Activated T-helper 17 cell treated with anti-CD3 and anti-CD28 coated beads, Interleukin-2, amount 50 U/mL, for 72 hours (primary cell): ENCODE measurements around the gene SERTAD1. TPM values are rescaled to one million over a fixed set of nuclear protein-coding genes. Genes with fewer than 3 reads are reported as not detected.
"Not testable (repeated sequence)": the region's sequence is repeated elsewhere in the genome, so short reads cannot be mapped to it uniquely, and the experiment has no call there.

Experiments
- ATAC-seq: fragments of 150-1000 bp; cut with Tn5 transposase; replicated peaks from 2 replicates; pipeline ENCODE4 v1.10.0; 2021; ENCODE audit warnings: mild to moderate bottlenecking, moderate library complexity
- H3K27ac Mint-ChIP-seq: one replicate; pipeline ENCODE4 v1.8.0; 2022; ENCODE audit warnings: mixed read lengths
- H3K27me3 Mint-ChIP-seq: one replicate; pipeline ENCODE4 v1.8.0; 2022; ENCODE audit warnings: mixed read lengths
- H3K36me3 Mint-ChIP-seq: one replicate; pipeline ENCODE4 v1.8.0; 2022; ENCODE audit warnings: low read depth, mild to moderate bottlenecking, mixed read lengths
- H3K4me1 Mint-ChIP-seq: one replicate; pipeline ENCODE4 v1.8.0; 2022; ENCODE audit warnings: mixed read lengths
- H3K4me3 Mint-ChIP-seq: one replicate; pipeline ENCODE4 v1.8.0; 2022; ENCODE audit warnings: mild to moderate bottlenecking, mixed read lengths
- H3K9me3 Mint-ChIP-seq: one replicate; pipeline ENCODE4 v1.8.0; 2022; ENCODE audit warnings: mixed read lengths
- total RNA-seq, 2 donors: library from RNA; stranded (reverse); gene quantifications; one replicate each; pipeline ENCODE4 v1.2.3, GENCODE V29; 2022

SERTAD1 gene
- total RNA-seq, 2 donors from 2014 or later, result 14.3 to 34.4 TPM

GRCh38 chr19:40410030-40410389 lies 15.8 kb downstream of the SERTAD1 start:
- no peak for ATAC-seq
- Mint-ChIP-seq H3K27me3 (no peaks in the 10 kb centered on the region), H3K4me3 (no peak overlapping the region), H3K36me3 (no peaks in the 10 kb centered on the region), H3K9me3 (no peaks in the 10 kb centered on the region), H3K27ac (no peak overlapping the region), H3K4me1 (no peaks in the 10 kb centered on the region)

GRCh38 chr19:40408598-40408925 lies 17.2 kb downstream of the SERTAD1 start:
- not testable (repeated sequence) for H3K27ac Mint-ChIP-seq, H3K9me3 Mint-ChIP-seq, H3K4me3 Mint-ChIP-seq, ATAC-seq, H3K36me3 Mint-ChIP-seq, H3K27me3 Mint-ChIP-seq, H3K4me1 Mint-ChIP-seq

GRCh38 chr19:40407714-40408597 lies 17.8 kb downstream of the SERTAD1 start:
- no peaks in the 10 kb centered on the region for H3K9me3 Mint-ChIP-seq
- ATAC-seq, result no peak
- no peak overlapping the region for H3K27ac Mint-ChIP-seq
- H3K27me3 Mint-ChIP-seq, result no peaks in the 10 kb centered on the region
- H3K4me1 Mint-ChIP-seq, result peaks cover 8% of the 10 kb centered on the region
- no peak overlapping the region for H3K4me3 Mint-ChIP-seq
- no peaks in the 10 kb centered on the region for H3K36me3 Mint-ChIP-seq

GRCh38 chr19:40403262-40403984 lies 22.4 kb downstream of the SERTAD1 start:
- H3K27me3 Mint-ChIP-seq, result no peaks in the 10 kb centered on the region
- peak overlapping the region; percentile 89 for H3K4me3 Mint-ChIP-seq
- peak overlapping the region; percentile 60 for H3K27ac Mint-ChIP-seq
- ATAC-seq, result peak; percentile 87
- H3K9me3 Mint-ChIP-seq, result no peaks in the 10 kb centered on the region
- H3K4me1 Mint-ChIP-seq, result peaks cover 17% of the 10 kb centered on the region
- H3K36me3 Mint-ChIP-seq, result no peaks in the 10 kb centered on the region

GRCh38 chr19:40400559-40400958 lies 25.2 kb downstream of the SERTAD1 start:
- H3K4me1 Mint-ChIP-seq, result peaks cover 17% of the 10 kb centered on the region
- no peaks in the 10 kb centered on the region for H3K9me3 Mint-ChIP-seq
- ATAC-seq, result no peak
- H3K27me3 Mint-ChIP-seq, result no peaks in the 10 kb centered on the region
- H3K36me3 Mint-ChIP-seq, result no peaks in the 10 kb centered on the region
- H3K27ac Mint-ChIP-seq, result no peak overlapping the region
- no peak overlapping the region for H3K4me3 Mint-ChIP-seq

GRCh38 chr19:40398417-40399131 lies 27.2 kb downstream of the SERTAD1 start:
- Mint-ChIP-seq H3K4me3 (peak overlapping the region; percentile 22), H3K4me1 (peaks cover 15% of the 10 kb centered on the region), H3K36me3 (no peaks in the 10 kb centered on the region), H3K9me3 (no peaks in the 10 kb centered on the region), H3K27me3 (no peaks in the 10 kb centered on the region), H3K27ac (peak overlapping the region; percentile 14)
- peak; percentile 66 for ATAC-seq

- Mint-ChIP-seq H3K9me3 (no peaks in the 10 kb centered on the region), H3K4me3 (no peak overlapping the region), H3K27me3 (no peaks in the 10 kb centered on the region), H3K4me1 (peaks cover 9% of the 10 kb centered on the region), H3K27ac (no peak overlapping the region), H3K36me3 (no peaks in the 10 kb centered on the region)
- no peak for ATAC-seq
Observed at GRCh38 chr19:40397568-40397906, 28.3 kb downstream of the SERTAD1 start.

- no peak overlapping the region for H3K4me3 Mint-ChIP-seq
- H3K36me3 Mint-ChIP-seq, result no peaks in the 10 kb centered on the region
- no peaks in the 10 kb centered on the region for H3K9me3 Mint-ChIP-seq
- H3K4me1 Mint-ChIP-seq, result peaks cover 12% of the 10 kb centered on the region
- no peak for ATAC-seq
- H3K27ac Mint-ChIP-seq, result no peak overlapping the region
- no peaks in the 10 kb centered on the region for H3K27me3 Mint-ChIP-seq
Observed at GRCh38 chr19:40396886-40397567, 28.8 kb downstream of the SERTAD1 start.

GRCh38 chr19:40395956-40396355 lies 29.8 kb downstream of the SERTAD1 start:
- Mint-ChIP-seq H3K27me3 (no peaks in the 10 kb centered on the region), H3K36me3 (no peaks in the 10 kb centered on the region), H3K4me1 (peaks cover 12% of the 10 kb centered on the region), H3K9me3 (no peaks in the 10 kb centered on the region), H3K4me3 (no peak overlapping the region), H3K27ac (no peak overlapping the region)
- ATAC-seq, result no peak

- Mint-ChIP-seq H3K4me3 (no peak overlapping the region), H3K9me3 (no peaks in the 10 kb centered on the region), H3K36me3 (no peaks in the 10 kb centered on the region), H3K4me1 (peaks cover 12% of the 10 kb centered on the region), H3K27me3 (no peaks in the 10 kb centered on the region), H3K27ac (no peak overlapping the region)
- no peak for ATAC-seq
Observed at GRCh38 chr19:40394816-40395210, 31.0 kb downstream of the SERTAD1 start.

GRCh38 chr19:40393894-40394815 lies 31.6 kb downstream of the SERTAD1 start:
- no peak for ATAC-seq
- no peak overlapping the region for H3K4me3 Mint-ChIP-seq
- no peaks in the 10 kb centered on the region for H3K27me3 Mint-ChIP-seq
- H3K36me3 Mint-ChIP-seq, result no peaks in the 10 kb centered on the region
- peaks cover 9% of the 10 kb centered on the region for H3K4me1 Mint-ChIP-seq
- no peak overlapping the region for H3K27ac Mint-ChIP-seq
- no peaks in the 10 kb centered on the region for H3K9me3 Mint-ChIP-seq

GRCh38 chr19:40392894-40393517 lies 32.8 kb downstream of the SERTAD1 start:
- ATAC-seq, result no peak
- Mint-ChIP-seq H3K4me3 (no peak overlapping the region), H3K27ac (peak overlapping the region; percentile 76), H3K36me3 (no peaks in the 10 kb centered on the region), H3K9me3 (no peaks in the 10 kb centered on the region), H3K27me3 (no peaks in the 10 kb centered on the region), H3K4me1 (peaks cover 4% of the 10 kb centered on the region)

- Mint-ChIP-seq H3K36me3 (no peaks in the 10 kb centered on the region), H3K27ac (peak overlapping the region; percentile 76), H3K4me3 (no peak overlapping the region), H3K27me3 (no peaks in the 10 kb centered on the region), H3K4me1 (peaks cover 4% of the 10 kb centered on the region), H3K9me3 (no peaks in the 10 kb centered on the region)
- no peak for ATAC-seq
Observed at GRCh38 chr19:40392123-40392522, 33.7 kb downstream of the SERTAD1 start.
